Lung microvascular endothelial cell (primary cell): ENCODE data around the gene RFPL3. TPM values are rescaled to one million over a fixed set of nuclear protein-coding genes. Genes with fewer than 3 reads are reported as not detected.
"Not testable (repeated sequence)": the region's sequence is repeated elsewhere in the genome, so short reads cannot be mapped to it uniquely, and the experiment has no call there.

Experiments used
- DNase-seq, 2 donors: peaks; one replicate each; pipeline versions ENCODE4 v3.0.0 to v3.0.0-alpha.2; 2010; ENCODE audit warnings: low read depth in 2 of 2
- total RNA-seq: library from RNA; depleted of rRNA; stranded (reverse); fragments of >200 nt; gene quantifications from 2 replicates; pipeline ENCODE4 v1.2.1, GENCODE V29; 2014

The RFPL3 gene
- total RNA-seq, 1 donor from 2014 or later = not detected

DNA sequence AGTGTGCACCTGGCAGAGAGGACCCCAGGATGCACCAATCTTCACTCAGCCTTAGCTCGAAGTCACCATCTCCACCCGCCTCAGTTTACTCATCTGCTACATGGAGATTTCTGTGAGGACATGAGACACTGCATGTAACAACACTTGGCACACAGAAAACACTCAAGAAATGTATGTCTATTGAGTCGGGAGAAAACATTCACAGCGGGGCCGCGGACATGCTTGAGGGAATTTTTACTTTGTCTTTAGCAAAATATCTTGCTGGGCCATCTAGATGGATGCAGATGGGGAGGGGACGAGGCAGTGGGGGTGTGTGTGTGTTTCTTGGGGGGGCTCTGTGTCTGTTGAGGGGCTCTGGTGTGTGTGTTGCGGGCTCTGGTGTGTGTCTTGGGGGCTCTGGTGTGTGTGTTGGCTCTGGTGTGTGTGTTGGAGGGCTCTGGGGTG, 28.4 kb upstream of the RFPL3 start:
- DNase-seq = no peak

DNA sequence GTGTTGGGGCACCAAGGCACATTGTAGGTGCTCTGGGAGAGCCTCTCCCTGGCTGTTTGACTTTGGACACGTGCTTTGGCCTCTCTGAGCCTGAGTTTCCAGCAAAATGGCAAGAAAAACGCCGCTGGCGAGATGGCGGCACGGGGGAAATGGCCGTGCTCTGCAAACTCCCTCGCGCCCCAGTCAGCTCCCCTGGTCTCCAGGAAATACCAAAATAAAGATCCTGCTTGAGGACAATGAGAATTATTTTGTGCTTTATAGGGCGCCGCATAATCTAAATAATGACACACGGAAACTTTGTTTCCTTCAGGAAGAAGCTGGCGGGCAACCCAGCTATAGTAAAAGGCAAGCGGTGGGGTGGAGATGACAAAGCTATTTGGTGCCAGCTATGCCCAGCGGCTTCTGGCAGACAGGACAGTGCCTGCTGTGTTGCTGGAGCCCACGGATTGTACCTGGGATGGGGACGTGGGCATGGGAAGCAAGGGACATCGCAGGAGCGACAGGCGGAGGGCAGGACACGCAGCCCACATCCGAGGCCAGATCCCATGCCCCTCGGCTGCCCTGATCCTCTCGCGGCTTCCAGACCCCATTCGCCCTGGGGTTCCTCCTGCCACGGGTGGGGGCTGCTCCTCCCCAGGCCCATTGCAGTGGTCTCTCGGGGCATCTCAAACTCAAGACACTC, 26.3 kb upstream of the RFPL3 start:
- DNase-seq = peak; percentile 70 to 94

DNA sequence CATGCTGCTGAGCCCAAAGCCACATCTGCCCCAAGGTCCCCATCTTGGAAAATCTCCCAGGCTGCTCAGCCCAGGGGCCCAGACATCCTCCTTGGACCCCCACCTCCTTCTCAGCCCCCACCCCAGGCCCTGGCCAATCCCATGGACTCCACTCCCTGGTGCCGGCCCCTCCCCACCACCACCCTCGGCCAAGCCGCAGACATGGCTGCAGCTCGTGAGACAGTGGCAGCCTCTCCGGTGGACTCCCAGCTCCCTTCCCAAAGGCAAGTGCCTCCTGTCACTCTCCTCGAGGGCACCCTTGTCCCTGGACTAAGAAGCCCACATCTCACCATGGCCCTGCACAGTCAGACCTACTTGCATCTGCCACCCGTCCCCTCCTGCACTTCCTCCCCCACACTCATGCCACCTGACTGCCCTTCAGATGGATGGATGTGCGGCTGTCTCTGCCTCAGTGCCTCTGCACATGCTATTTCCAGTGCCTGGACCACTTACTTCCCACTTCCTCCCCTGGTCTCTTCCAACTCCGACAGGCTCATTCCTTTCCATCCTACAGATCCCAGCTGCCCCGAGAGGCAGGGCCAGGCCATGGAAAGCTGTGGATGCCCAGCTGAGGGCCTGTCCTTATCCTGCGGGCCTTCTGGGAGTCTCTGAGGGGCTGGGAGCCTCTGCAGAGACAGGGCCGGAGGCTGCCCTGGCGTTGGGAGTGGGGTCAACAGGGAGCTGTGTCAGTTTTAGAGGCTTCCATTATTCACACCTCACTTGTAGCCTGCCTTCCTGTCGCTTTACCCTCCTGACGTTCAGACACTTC, 25.5 kb upstream of the RFPL3 start:
- DNase-seq = no peak

- no peak for DNase-seq
These were observed 24.4 kb upstream of the RFPL3 start for GRCh38 chr22:32333141-32333768.

- no peak for DNase-seq
These were observed 23.7 kb upstream of the RFPL3 start for GRCh38 chr22:32333769-32334659.

- DNase-seq = no peak
These were observed 22.9 kb upstream of the RFPL3 start for GRCh38 chr22:32334660-32335365.

DNA sequence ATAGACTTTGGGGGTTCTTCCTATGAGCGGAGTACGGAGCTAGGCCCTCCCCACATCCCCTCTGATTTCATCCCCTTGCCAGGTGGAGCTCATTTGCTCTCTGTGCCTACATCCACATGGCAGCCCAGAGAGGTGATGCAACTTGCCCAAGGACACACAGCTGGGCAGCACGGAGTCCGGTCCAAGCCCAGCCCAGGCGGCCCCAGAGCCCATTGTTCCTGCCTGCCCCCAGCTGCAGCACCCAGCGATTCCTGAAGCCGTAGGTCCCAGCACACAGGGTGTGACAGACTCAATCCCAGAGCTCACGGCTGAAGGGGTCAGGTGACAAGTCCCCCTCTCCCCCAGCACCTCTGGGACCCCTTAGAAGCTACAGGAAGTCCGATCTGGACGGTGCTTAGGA, 22.2 kb upstream of the RFPL3 start:
- DNase-seq = no peak

- no peak for DNase-seq
These were observed 21.5 kb upstream of the RFPL3 start for GRCh38 chr22:32336121-32336603.

DNA sequence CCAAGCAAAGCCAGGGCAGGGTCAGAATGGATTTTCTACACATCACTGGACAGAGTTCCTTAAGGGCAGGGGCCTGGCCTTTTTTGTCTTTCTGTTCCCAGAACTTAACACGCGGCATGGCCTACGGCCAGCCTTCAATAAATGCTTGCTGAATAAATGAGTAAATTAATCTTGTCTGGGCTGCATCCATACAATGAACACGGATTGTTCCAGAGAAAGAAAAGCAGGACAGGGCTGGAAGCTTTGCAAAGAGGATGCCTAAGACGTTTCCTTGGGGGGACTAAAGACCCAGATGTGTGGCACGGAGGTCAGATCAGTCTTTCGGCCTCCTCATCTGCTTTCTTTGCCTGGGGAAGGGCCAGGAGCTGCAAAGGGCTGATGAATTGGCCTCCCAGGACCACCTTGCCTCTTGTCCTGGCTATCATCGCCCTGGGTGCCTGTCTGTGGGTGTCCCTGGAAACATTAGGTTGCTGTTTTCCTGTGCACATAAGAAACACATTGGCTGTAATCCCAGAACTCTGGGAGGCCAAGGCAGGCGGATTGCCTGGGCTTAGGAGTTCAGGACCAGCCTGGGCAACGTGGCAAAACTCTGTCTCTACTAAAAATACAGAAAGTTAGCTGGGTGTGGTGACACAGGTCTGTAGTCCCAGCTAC, 20.8 kb upstream of the RFPL3 start:
- DNase-seq = no peak

GRCh38 chr22:32337425-32337824, 20.2 kb upstream of the RFPL3 start:
- peak in 1 of 2 donors; percentile 33 for DNase-seq

GRCh38 chr22:32338757-32339156, 18.9 kb upstream of the RFPL3 start:
- DNase-seq = peak in 1 of 2 donors; percentile 82

DNA sequence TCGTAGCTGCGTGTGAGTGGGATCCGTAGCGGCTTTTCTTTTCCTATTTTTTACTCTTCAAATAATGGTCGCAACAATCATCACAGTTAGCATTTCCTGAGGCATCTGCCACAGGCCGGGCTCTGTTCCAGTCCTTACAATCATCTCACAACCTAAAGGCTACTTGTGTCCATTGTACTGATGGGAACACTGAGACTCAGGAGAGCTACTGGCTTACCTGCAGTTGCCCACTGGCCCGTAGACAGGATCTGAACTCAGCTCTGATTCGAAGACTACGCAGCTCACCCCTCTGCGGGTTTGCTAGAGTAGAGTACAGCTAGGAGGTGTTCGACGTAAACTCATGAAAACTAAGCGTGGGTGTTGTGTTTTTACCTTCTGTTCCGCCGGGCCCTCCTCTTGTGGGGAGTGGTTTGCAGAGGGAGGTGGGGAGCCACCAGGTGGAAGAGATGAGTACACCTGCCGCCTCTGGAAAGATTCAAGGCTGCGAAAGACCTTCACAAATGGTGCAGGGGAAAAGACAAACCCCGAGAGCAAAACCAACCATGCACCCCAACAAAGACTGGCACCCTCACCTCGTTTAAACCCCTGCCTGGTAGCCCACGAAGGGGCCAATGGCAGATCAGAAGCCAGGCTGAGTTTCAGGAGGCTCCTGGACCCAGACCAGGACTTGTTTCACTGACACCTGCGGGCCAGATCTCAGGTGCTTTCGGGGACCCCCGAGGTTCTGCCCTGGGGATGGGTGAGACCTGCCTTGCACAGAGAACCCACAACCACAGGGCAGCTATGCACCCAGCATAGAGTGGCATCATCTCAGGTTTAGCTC, 18.3 kb upstream of the RFPL3 start:
- DNase-seq = no peak

DNA sequence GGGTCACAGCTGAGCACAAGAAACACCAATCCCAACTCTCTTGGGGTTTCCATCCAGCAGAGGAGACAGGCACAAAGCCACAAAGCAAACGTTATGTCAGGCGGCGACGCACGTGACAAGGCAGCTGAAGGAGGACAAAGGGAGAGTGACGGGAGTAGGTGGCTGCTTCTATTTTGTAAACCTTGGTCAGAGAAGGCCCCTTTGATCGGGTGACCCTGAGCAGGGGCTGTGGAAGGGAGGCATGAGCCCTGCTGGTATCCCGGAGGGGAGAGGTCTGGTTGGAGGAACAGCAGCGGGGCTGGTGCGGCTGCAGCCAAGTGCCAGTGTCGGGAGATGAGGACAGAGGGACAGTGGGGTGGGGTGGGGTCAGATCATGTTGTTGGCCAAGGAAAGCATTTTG, 17.3 kb upstream of the RFPL3 start:
- no peak for DNase-seq

DNA sequence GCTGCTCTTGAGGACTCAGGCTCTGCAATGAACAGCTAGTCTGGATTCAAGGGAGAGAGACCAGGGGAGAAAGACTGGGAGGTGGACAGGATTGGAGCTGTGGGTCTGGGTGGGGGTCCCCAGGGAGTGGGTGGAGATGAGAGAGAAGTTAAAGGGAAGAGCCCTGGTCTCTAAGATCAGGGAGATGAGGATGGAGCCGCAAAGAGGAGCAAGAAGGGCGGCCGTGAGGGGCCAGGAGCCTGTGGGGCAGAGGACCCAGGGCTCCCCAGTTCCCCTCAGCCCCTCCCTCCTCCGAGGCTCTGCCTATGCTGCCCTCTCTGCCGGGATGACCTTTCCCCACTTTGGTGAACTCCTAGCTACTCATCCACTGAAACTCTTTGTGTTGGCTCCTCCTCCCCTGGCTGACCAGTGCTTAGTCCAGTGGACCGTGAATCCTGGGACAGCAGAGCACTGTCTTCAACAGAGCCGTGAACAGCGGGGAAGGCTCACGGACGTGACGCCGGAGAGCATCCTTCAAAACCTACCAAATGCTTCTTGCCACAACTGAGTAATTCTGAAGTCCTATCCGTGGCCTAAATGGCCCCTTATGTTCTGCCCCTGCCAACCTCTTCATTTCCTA, 16.4 kb upstream of the RFPL3 start:
- no peak for DNase-seq

GRCh38 chr22:32342977-32343376, 14.7 kb upstream of the RFPL3 start:
- DNase-seq = no peak

DNA sequence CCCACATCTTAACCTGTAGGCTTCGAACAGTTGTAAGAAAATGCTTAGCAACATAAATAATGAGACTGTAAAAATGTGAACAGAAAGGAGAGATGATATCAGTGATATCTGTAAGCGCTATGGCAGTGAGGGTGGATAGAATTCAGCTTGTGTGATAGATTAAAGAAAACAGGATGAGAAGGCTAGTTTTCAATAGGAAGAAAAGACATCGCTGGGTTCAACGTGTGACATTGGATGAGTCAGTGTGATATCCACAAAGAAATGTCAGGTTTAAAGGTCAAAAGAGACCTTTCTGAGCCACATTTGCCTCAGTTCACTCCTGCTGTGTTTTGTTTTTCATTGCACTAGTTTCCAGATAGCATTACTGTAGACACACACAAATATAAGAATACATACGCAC, 13.7 kb upstream of the RFPL3 start:
- peak in 1 of 2 donors; percentile 28 for DNase-seq

DNA sequence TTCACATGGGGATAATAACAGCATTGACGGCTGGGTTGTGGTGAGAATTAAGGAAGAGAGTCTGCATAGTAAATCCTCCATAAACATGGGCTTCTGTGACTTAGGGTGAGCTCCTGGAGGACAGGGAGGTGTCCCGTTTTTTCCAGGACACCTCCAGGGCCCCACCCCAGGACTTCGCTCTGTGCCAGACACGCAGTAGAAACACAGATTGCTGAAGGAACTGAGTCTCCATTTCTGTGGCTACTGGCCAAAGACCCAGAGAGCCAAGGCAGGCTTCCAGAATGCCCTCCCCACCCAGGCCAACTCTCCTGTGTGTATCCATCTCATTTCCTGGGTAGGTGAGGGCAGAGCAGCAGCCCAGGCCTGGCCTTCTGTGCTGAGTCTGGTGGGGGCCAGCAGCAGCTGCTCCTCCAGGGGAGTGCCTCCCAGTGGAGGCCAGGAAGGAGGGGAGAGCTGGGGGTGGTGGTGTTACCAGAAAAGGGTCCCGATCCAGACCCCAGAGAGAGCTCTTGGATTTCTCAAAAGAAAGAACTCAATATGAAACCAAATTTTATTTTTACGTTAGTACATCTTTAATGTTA, 9.5 kb upstream of the RFPL3 start:
- DNase-seq = no peak

GRCh38 chr22:32351875-32352274, 5.8 kb upstream of the RFPL3 start:
- DNase-seq = not testable (repeated sequence)
